Measurements from ENCODE around the gene TNS4. TPM values are rescaled to one million over a fixed set of nuclear protein-coding genes. Genes with fewer than 3 reads are reported as not detected.
A peak's percentile ranks its signal among the peaks of the same experiment; 100 is the strongest.

Gene TNS4
- total RNA-seq, 1 experiment from 2014 or later: 0.59 TPM

GRCh38 chr17:40459636-40460603 lies 41.5 kb downstream of the TNS4 start:
- no peaks in the 10 kb centered on the region for H3K79me2 ChIP-seq (ENCODE audit: insufficient read depth, low read length)
- H3K18ac ChIP-seq (ENCODE audit: insufficient read length, low read depth, low read length): no peak overlapping the region
- peaks cover 7% of the 10 kb centered on the region; the same call in 1 of the 2 replicates for H3K4me1 ChIP-seq (ENCODE audit: insufficient read depth, low read length)
- no peak overlapping the region for H2AFZ ChIP-seq (ENCODE audit: low read length)
- no peak overlapping the region for H2BK120ac ChIP-seq (ENCODE audit: low read depth, low read length, poor library complexity, severe bottlenecking)
- H3K9ac ChIP-seq (ENCODE audit: extremely low read depth, insufficient read length, low read length): no peak overlapping the region
- H2BK5ac ChIP-seq (ENCODE audit: insufficient read length, low read length): no peak overlapping the region
- H2BK12ac ChIP-seq (ENCODE audit: insufficient read length, low read depth, low read length): no peak overlapping the region
- no peak for DNase-seq
- no peak overlapping the region for H3T11ph ChIP-seq (ENCODE audit: low read length)
- peaks cover 34 to 52% of the 10 kb centered on the region in 2 experiments for H3K4me1 Mint-ChIP-seq
- H2AK5ac ChIP-seq (ENCODE audit: insufficient read length, low read length): no peak overlapping the region
- H3K9me3 ChIP-seq (ENCODE audit: control insufficient read depth, low read depth, low read length): no peaks in the 10 kb centered on the region
- no peak overlapping the region for H3K27ac ChIP-seq (ENCODE audit: insufficient read length, low read depth, low read length)
- H3K36me3 Mint-ChIP-seq (ENCODE audit: insufficient read depth in 1 of 3, low read depth in 3 of 3): peaks cover 18 to 26% (median 21%) of the 10 kb centered on the region in 3 experiments; a peak in 6 of 7 replicates
- no peak overlapping the region for H3K4me2 ChIP-seq (ENCODE audit: insufficient read depth, insufficient read length, low read length)
- H3K23ac ChIP-seq (ENCODE audit: insufficient read length, low read depth, low read length): no peak overlapping the region
- no peak overlapping the region for H2BK15ac ChIP-seq (ENCODE audit: low read depth, low read length)
- peaks cover 2 to 3% of the 10 kb centered on the region in 2 experiments; a peak in 1 of 5 replicates for H3K9me3 Mint-ChIP-seq
- no peak overlapping the region for H3K4ac ChIP-seq (ENCODE audit: low read depth, low read length)
- no peak overlapping the region for H4K91ac ChIP-seq (ENCODE audit: insufficient read length, low read depth, low read length)
- H3K27me3 Mint-ChIP-seq (ENCODE audit: low read depth): no peaks in the 10 kb centered on the region
- no peaks in the 10 kb centered on the region for H3K79me1 ChIP-seq (ENCODE audit: insufficient read depth, low read depth, low read length, poor library complexity, severe bottlenecking)
- no peak overlapping the region for H3K4me3 Mint-ChIP-seq
- TF ChIP-seq, protein P1, sequence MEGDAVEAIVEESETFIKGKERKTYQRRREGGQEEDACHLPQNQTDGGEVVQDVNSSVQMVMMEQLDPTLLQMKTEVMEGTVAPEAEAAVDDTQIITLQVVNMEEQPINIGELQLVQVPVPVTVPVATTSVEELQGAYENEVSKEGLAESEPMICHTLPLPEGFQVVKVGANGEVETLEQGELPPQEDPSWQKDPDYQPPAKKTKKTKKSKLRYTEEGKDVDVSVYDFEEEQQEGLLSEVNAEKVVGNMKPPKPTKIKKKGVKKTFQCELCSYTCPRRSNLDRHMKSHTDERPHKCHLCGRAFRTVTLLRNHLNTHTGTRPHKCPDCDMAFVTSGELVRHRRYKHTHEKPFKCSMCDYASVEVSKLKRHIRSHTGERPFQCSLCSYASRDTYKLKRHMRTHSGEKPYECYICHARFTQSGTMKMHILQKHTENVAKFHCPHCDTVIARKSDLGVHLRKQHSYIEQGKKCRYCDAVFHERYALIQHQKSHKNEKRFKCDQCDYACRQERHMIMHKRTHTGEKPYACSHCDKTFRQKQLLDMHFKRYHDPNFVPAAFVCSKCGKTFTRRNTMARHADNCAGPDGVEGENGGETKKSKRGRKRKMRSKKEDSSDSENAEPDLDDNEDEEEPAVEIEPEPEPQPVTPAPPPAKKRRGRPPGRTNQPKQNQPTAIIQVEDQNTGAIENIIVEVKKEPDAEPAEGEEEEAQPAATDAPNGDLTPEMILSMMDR (conservative IDR thresholded peaks at IDR 0.05): no peak
- H3K27me3 ChIP-seq (ENCODE audit: insufficient read depth, low read length): no peaks in the 10 kb centered on the region
- peaks cover 2% of the 10 kb centered on the region for H4K20me1 ChIP-seq (ENCODE audit: control insufficient read depth, insufficient read depth, insufficient read length)
- no peak overlapping the region; the same call in 1 of the 2 replicates for H3K14ac ChIP-seq (ENCODE audit: insufficient read depth, low read length)
- no CpG with 5 or more reads among the region's 8 CpGs for WGBS (ENCODE audit: extremely low coverage, insufficient read length, low lambda C conversion rate)
- H3K23me2 ChIP-seq (ENCODE audit: insufficient read length, low read depth, low read length, poor library complexity, severe bottlenecking): no peaks in the 10 kb centered on the region
- H4K5ac ChIP-seq (ENCODE audit: insufficient read length, low read depth, low read length): no peak overlapping the region
- H3K27ac Mint-ChIP-seq: peak overlapping the region in 1 of 3 experiments; percentile 76; a peak in 1 of 7 replicates
- H2BK20ac ChIP-seq (ENCODE audit: low read depth, low read length, poor library complexity, severe bottlenecking): no peak overlapping the region
- H4K8ac ChIP-seq (replicated peaks; ENCODE audit: insufficient read length, low read depth, low read length): no peak overlapping the region
- no peak overlapping the region for H3K56ac ChIP-seq (ENCODE audit: insufficient read length, low read depth, low read length)
